Uterus (tissue), 4 donors: ENCODE results near the gene NPC2. TPM values are rescaled to one million over a fixed set of nuclear protein-coding genes. Genes with fewer than 3 reads are reported as not detected.

Experiments used
- DNase-seq, 2 donors: peaks; one replicate each; pipeline ENCODE4 v3.0.0-alpha.2; 2019 to 2020
- H3K27ac ChIP-seq, 2 donors: fragments of 200-600 bp; sonication (generic); 1 replicate in 1 of 2; 2 replicates in 1 of 2; pipeline ENCODE4 v1.5.1; 2016 to 2018
- H3K27me3 ChIP-seq, 2 donors: fragments of 200-600 bp; sonication (generic); one replicate each; pipeline ENCODE4 v1.5.1; 2018 to 2019; ENCODE audit warnings: control low read depth in 1 of 2
- H3K36me3 ChIP-seq, 2 donors: fragments of 200-600 bp; sonication (generic); one replicate each; pipeline ENCODE4 v1.5.1; 2019; ENCODE audit warnings: control low read depth in 1 of 2
- H3K4me1 ChIP-seq, 2 donors: fragments of 200-600 bp; sonication (generic); one replicate each; pipeline ENCODE4 v1.5.1; 2018 to 2019; ENCODE audit warnings: control low read depth in 1 of 2
- H3K4me3 ChIP-seq, 2 donors: fragments of 200-600 bp; sonication (generic); 1 replicate in 1 of 2; 2 replicates in 1 of 2; pipeline ENCODE4 v1.5.1; 2018 to 2019; ENCODE audit warnings: mild to moderate bottlenecking in 1 of 2
- H3K9me3 ChIP-seq, 2 donors: fragments of 200-600 bp; sonication (generic); one replicate each; pipeline ENCODE4 v1.5.1; 2019; ENCODE audit warnings: control low read depth in 1 of 2
- POLR2A ChIP-seq, 2 donors: fragments of 450-650 bp; IDR thresholded peaks; one replicate each; pipeline ENCODE4 v1.6.1; 2016; ENCODE audit warnings: antibody characterized with exemption in 2 of 2, mild to moderate bottlenecking in 1 of 2, moderate library complexity in 1 of 2
- intact Hi-C: fragments of 100-400 bp; cut with DNase I; formaldehyde crosslinking; loops from one replicate; pipeline ENCODE4 v1.15.1; 2023; ENCODE audit warnings: low total_unique reads
- total RNA-seq, 4 donors: library from RNA; depleted of rRNA in 3 of 4; stranded (reverse); fragments of >200 nt in 3 of 4; gene quantifications; one replicate each; pipeline versions ENCODE4 v1.1.0 to v1.2.4, GENCODE V29; 2014 to 2023
- TF ChIP-seq, protein P1 (sequence below), 4 experiments: fragments of 200-600 bp in 2 of 4; fragments of 450-650 bp in 2 of 4; sonication (generic) in 2 of 4; IDR thresholded peaks; one replicate each; pipeline ENCODE4 v1.5.1; 2016 to 2019; ENCODE audit warnings: antibody characterized with exemption in 4 of 4, mild to moderate bottlenecking in 2 of 4, moderate library complexity in 1 of 4
- donor health status: DM: yes; HTN: yes; CAD: no.

NPC2 gene
- total RNA-seq, 4 donors from 2014 or later, result 151 to 353 (median 209) TPM

GRCh38 chr14:74491956-74492775, 939 bp downstream of the NPC2 start:
- H3K4me3 ChIP-seq, result peak overlapping the region; percentile 82 to 92
- intact Hi-C loops, result no loop called here
- no peaks in the 10 kb centered on the region for H3K27me3 ChIP-seq
- no peaks in the 10 kb centered on the region for H3K36me3 ChIP-seq
- no peaks in the 10 kb centered on the region for H3K9me3 ChIP-seq
- no peak for DNase-seq
- TF ChIP-seq, protein P1, sequence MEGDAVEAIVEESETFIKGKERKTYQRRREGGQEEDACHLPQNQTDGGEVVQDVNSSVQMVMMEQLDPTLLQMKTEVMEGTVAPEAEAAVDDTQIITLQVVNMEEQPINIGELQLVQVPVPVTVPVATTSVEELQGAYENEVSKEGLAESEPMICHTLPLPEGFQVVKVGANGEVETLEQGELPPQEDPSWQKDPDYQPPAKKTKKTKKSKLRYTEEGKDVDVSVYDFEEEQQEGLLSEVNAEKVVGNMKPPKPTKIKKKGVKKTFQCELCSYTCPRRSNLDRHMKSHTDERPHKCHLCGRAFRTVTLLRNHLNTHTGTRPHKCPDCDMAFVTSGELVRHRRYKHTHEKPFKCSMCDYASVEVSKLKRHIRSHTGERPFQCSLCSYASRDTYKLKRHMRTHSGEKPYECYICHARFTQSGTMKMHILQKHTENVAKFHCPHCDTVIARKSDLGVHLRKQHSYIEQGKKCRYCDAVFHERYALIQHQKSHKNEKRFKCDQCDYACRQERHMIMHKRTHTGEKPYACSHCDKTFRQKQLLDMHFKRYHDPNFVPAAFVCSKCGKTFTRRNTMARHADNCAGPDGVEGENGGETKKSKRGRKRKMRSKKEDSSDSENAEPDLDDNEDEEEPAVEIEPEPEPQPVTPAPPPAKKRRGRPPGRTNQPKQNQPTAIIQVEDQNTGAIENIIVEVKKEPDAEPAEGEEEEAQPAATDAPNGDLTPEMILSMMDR (IDR thresholded peaks at IDR 0.05), result peak in 1 of 4 experiments; percentile 13
- no peak for TF ChIP-seq POLR2A (IDR thresholded peaks at IDR 0.05)
- H3K27ac ChIP-seq, result peak overlapping the region; percentile 98 to 99
- peaks cover 0 to 8% of the 10 kb centered on the region in 2 donors for H3K4me1 ChIP-seq

- DNase-seq, result no peak
- Histone ChIP-seq H3K4me1 (peaks cover 0 to 8% of the 10 kb centered on the region in 2 donors), H3K4me3 (no peak overlapping the region), H3K27me3 (no peaks in the 10 kb centered on the region), H3K9me3 (no peaks in the 10 kb centered on the region), H3K27ac (no peak overlapping the region), H3K36me3 (no peaks in the 10 kb centered on the region)
- TF ChIP-seq POLR2A (IDR thresholded peaks at IDR 0.05), result no peak
- TF ChIP-seq, protein P1 (IDR thresholded peaks at IDR 0.05), result no peak
- intact Hi-C loops, result no loop called here
These were observed 2.6 kb downstream of the NPC2 start for GRCh38 chr14:74490486-74490885.

DNA sequence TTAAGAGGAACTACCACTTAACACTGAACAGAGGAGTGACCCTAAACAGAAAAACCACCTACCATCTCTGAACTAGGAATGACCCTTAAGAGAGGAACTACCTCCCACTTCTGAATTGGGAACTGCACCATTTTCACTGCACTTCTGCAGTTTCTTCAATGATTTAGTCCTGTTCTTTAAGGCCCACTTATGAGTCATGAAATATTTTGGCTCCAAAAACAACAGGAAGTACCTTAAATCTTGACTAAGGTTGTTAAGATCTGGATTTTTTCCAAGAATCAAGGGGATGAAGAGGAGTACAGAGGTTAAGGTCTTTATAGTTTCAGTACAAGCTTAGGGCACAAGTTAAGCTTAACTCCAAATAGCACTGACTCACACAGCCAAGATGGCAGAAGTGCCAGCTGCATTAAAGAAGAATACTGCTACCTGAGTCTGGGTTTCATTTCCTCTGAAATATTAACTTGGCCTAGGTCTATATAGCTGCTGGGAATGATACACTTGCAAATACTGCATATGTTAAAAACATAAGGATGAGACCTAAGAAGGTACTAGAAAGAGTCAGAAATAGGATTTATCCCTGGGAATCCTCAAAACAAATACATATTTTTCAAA, 4.2 kb downstream of the NPC2 start:
- no peak for DNase-seq
- no peak overlapping the region for H3K4me3 ChIP-seq
- peak overlapping the region in 1 of 2 donors; percentile 11 for H3K27ac ChIP-seq
- no peaks in the 10 kb centered on the region for H3K27me3 ChIP-seq
- H3K9me3 ChIP-seq, result no peaks in the 10 kb centered on the region
- TF ChIP-seq POLR2A (IDR thresholded peaks at IDR 0.05), result no peak
- TF ChIP-seq, protein P1 (IDR thresholded peaks at IDR 0.05), result no peak
- peaks cover 0 to 8% of the 10 kb centered on the region in 2 donors for H3K4me1 ChIP-seq
- intact Hi-C loops, result no loop called here
- no peaks in the 10 kb centered on the region for H3K36me3 ChIP-seq

- H3K4me3 ChIP-seq, result no peak overlapping the region
- no peak for DNase-seq
- TF ChIP-seq POLR2A (IDR thresholded peaks at IDR 0.05), result no peak
- TF ChIP-seq, protein P1 (IDR thresholded peaks at IDR 0.05), result no peak
- intact Hi-C loops, result no loop called here
- H3K4me1 ChIP-seq, result peaks cover 0 to 8% of the 10 kb centered on the region in 2 donors
- H3K36me3 ChIP-seq, result no peaks in the 10 kb centered on the region
- no peaks in the 10 kb centered on the region for H3K9me3 ChIP-seq
- H3K27ac ChIP-seq, result no peak overlapping the region
- H3K27me3 ChIP-seq, result no peaks in the 10 kb centered on the region
These were observed 6.9 kb downstream of the NPC2 start for GRCh38 chr14:74486164-74486563.

GRCh38 chr14:74483321-74483720, 9.8 kb downstream of the NPC2 start:
- H3K9me3 ChIP-seq, result no peaks in the 10 kb centered on the region
- H3K27me3 ChIP-seq, result no peaks in the 10 kb centered on the region
- TF ChIP-seq, protein P1 (IDR thresholded peaks at IDR 0.05), result no peak
- TF ChIP-seq POLR2A (IDR thresholded peaks at IDR 0.05), result no peak
- H3K4me3 ChIP-seq, result no peak overlapping the region
- no peak overlapping the region for H3K27ac ChIP-seq
- intact Hi-C loops, result no loop called here
- no peaks in the 10 kb centered on the region for H3K36me3 ChIP-seq
- no peak for DNase-seq
- H3K4me1 ChIP-seq, result no peaks in the 10 kb centered on the region
